ENCODE data around the gene MEI4.

Gene MEI4

DNA sequence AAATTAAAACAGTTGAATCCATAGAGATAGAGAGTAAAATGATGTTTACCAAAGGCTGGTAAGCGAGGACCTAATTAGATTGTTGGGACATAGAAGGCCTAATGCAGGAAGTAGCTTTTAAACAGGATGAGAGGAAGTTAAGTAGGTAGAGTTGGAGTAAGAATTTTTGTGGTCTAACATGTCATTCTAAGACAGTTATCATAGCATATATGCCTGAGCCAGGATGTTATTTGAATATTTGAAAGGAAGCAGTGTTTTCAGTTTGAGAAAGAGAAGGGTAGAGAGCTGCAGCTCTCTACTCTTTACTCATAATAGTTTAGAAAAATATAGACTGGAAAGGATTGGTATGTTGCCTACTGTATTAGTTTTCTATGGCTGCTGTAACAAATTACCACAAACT, 121.6 kb downstream of the MEI4 start:
- Histone ChIP-seq H3K4me3 (replicated peaks; ENCODE audit: insufficient read depth, low read length) (no peak overlapping the region), H3K27ac (replicated peaks) (no peak overlapping the region), H3K27me3 (ENCODE audit: insufficient read depth, poor library complexity, severe bottlenecking) (no peaks in the 10 kb centered on the region)
- TF ChIP-seq, protein P1, sequence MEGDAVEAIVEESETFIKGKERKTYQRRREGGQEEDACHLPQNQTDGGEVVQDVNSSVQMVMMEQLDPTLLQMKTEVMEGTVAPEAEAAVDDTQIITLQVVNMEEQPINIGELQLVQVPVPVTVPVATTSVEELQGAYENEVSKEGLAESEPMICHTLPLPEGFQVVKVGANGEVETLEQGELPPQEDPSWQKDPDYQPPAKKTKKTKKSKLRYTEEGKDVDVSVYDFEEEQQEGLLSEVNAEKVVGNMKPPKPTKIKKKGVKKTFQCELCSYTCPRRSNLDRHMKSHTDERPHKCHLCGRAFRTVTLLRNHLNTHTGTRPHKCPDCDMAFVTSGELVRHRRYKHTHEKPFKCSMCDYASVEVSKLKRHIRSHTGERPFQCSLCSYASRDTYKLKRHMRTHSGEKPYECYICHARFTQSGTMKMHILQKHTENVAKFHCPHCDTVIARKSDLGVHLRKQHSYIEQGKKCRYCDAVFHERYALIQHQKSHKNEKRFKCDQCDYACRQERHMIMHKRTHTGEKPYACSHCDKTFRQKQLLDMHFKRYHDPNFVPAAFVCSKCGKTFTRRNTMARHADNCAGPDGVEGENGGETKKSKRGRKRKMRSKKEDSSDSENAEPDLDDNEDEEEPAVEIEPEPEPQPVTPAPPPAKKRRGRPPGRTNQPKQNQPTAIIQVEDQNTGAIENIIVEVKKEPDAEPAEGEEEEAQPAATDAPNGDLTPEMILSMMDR (IDR thresholded peaks at IDR 0.05; ENCODE audit: insufficient read depth, low read length) = no peak
- TF ChIP-seq POLR2AphosphoS5 (IDR thresholded peaks at IDR 0.05; ENCODE audit: low read depth) (no peak), SPI1 (IDR thresholded peaks at IDR 0.05; ENCODE audit: borderline replicate concordance, low read depth) (no peak), GABPA (IDR thresholded peaks at IDR 0.05; ENCODE audit: low read depth) (no peak)
- TF ChIP-seq, protein P2, sequence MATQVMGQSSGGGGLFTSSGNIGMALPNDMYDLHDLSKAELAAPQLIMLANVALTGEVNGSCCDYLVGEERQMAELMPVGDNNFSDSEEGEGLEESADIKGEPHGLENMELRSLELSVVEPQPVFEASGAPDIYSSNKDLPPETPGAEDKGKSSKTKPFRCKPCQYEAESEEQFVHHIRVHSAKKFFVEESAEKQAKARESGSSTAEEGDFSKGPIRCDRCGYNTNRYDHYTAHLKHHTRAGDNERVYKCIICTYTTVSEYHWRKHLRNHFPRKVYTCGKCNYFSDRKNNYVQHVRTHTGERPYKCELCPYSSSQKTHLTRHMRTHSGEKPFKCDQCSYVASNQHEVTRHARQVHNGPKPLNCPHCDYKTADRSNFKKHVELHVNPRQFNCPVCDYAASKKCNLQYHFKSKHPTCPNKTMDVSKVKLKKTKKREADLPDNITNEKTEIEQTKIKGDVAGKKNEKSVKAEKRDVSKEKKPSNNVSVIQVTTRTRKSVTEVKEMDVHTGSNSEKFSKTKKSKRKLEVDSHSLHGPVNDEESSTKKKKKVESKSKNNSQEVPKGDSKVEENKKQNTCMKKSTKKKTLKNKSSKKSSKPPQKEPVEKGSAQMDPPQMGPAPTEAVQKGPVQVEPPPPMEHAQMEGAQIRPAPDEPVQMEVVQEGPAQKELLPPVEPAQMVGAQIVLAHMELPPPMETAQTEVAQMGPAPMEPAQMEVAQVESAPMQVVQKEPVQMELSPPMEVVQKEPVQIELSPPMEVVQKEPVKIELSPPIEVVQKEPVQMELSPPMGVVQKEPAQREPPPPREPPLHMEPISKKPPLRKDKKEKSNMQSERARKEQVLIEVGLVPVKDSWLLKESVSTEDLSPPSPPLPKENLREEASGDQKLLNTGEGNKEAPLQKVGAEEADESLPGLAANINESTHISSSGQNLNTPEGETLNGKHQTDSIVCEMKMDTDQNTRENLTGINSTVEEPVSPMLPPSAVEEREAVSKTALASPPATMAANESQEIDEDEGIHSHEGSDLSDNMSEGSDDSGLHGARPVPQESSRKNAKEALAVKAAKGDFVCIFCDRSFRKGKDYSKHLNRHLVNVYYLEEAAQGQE (IDR thresholded peaks at IDR 0.05; ENCODE audit: insufficient replicate concordance, low read depth) = no peak
- no peak for DNase-seq (ENCODE audit: low read depth in 1 of 2, low spot score in 1 of 2)

DNA sequence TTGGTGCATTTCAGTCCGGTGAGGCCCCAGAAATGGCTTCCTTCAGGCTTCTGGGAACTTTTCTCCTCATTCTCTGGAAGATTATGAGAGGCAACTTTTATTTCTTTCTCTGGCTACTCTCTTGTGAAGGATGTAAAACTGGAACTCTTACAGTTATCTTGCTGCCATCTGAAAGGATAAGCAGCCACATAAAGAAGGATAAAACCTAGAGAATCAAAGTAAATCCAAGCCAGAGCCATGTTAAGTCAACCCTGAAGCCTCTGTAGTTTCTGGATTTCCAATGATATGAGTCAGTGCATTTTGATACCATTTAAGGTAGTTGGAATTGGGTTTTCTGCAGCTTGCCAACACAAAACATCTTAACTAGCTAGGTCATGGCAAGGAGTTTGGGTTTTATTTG, 123.6 kb downstream of the MEI4 start:
- no peak overlapping the region for H3K4me3 ChIP-seq (replicated peaks; ENCODE audit: insufficient read depth, low read length)
- TF ChIP-seq POLR2AphosphoS5 (IDR thresholded peaks at IDR 0.05; ENCODE audit: low read depth) = no peak
- TF ChIP-seq, protein P1 (IDR thresholded peaks at IDR 0.05; ENCODE audit: insufficient read depth, low read length) = no peak
- TF ChIP-seq SPI1 (IDR thresholded peaks at IDR 0.05; ENCODE audit: borderline replicate concordance, low read depth) = no peak
- no peak for TF ChIP-seq GABPA (IDR thresholded peaks at IDR 0.05; ENCODE audit: low read depth)
- TF ChIP-seq, protein P2 (IDR thresholded peaks at IDR 0.05; ENCODE audit: insufficient replicate concordance, low read depth) = no peak
- H3K27ac ChIP-seq (replicated peaks) = no peak overlapping the region
- H3K27me3 ChIP-seq (ENCODE audit: insufficient read depth, poor library complexity, severe bottlenecking) = no peaks in the 10 kb centered on the region
- no peak for DNase-seq (ENCODE audit: low read depth in 1 of 2, low spot score in 1 of 2)

DNA sequence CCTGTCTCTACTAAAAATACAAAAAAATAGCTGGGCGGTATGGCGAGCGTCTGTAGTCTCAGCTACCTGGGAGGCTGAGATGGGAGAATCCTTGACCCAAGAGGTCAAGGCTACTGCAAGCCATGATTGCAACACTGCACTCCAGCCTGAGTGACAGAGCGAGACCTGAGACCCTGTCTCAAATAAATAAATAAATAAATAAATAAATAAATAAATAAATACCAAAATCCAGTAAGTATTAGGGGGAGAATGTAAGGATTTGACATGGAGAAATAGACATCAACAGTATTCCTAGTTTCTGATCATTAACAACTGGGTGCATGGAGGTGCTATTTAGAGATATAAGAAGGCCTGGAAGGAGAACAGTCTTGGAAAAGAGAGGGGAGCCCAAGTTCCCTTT, 125.7 kb downstream of the MEI4 start:
- Histone ChIP-seq H3K4me3 (replicated peaks; ENCODE audit: insufficient read depth, low read length) (no peak overlapping the region), H3K27ac (replicated peaks) (no peak overlapping the region), H3K27me3 (ENCODE audit: insufficient read depth, poor library complexity, severe bottlenecking) (no peaks in the 10 kb centered on the region)
- TF ChIP-seq GABPA (IDR thresholded peaks at IDR 0.05; ENCODE audit: low read depth) = no peak
- no peak for TF ChIP-seq POLR2AphosphoS5 (IDR thresholded peaks at IDR 0.05; ENCODE audit: low read depth)
- TF ChIP-seq, protein P1 (IDR thresholded peaks at IDR 0.05; ENCODE audit: insufficient read depth, low read length) = no peak
- no peak for TF ChIP-seq SPI1 (IDR thresholded peaks at IDR 0.05; ENCODE audit: borderline replicate concordance, low read depth)
- TF ChIP-seq, protein P2 (IDR thresholded peaks at IDR 0.05; ENCODE audit: insufficient replicate concordance, low read depth) = no peak
- DNase-seq (ENCODE audit: low read depth in 1 of 2, low spot score in 1 of 2) = no peak
